ENCODE measurements around the gene PINLYP.
"Not testable (repeated sequence)": the region's sequence is repeated elsewhere in the genome, so short reads cannot be mapped to it uniquely, and the experiment has no call there.

The PINLYP gene

DNA sequence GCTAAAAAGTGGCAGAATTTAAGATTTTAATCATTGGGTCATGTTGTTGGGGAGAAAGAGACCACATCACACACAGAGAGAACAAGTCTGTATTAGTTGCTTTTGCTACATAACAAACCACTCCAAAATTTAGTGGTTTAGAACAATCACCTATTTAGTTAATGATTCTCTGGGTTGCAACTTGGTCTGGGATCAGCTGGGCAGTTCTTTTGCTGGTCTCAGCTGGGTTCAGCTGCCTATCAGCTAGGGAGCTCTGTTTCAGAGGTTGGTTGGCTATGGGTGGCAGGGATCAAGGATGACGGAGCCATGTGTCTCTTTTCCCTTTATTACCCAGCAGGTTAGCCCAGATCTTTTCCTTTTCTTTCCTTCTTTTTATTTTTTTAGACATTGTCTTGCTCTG lies 8.9 kb downstream of the PINLYP start:
- DNase-seq: no peak

DNA sequence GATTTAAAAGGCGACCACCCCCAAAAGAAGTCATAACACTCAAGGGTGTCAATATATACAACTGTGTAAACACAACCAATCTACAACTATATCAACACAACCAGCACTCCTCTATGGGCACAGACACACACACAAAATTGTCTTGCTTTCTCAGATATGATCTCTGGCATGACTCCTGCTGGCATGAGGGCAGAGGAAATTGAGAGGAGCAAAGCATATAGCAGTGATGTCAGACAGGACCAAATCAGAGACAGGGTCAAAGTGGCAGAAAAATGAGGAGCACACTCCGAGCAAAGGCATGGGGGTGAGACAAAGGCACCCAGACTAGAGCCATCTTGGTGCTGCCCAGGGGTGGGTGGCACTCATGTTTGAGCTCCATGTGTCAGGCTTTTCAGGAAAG lies 10.7 kb downstream of the PINLYP start:
- DNase-seq: no peak

GRCh38 chr19:43587029-43587428 lies 11.4 kb downstream of the PINLYP start:
- not testable (repeated sequence) for DNase-seq

DNA sequence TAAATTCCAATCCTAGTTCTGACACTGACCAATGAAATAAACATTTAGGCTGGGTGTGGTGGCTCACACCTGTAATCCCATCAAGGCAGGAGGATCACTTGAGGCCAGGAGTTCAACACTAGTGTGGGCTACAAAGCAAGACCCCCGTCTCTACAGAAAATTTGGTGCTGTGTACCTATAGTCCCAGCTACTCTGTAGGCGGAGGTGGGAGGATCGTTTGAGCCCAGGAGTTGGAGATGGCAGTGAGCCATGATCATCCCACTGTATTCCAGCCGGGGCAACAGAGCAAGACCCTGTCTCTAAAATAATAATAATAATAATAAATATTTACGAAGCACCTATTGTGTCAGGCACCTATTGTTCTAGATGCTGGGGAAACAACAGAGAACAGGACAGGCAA lies 13.7 kb downstream of the PINLYP start:
- DNase-seq: no peak

GRCh38 chr19:43589678-43590077 lies 14.1 kb downstream of the PINLYP start:
- DNase-seq: no peak

GRCh38 chr19:43591904-43592772 lies 16.5 kb downstream of the PINLYP start:
- DNase-seq: no peak

DNA sequence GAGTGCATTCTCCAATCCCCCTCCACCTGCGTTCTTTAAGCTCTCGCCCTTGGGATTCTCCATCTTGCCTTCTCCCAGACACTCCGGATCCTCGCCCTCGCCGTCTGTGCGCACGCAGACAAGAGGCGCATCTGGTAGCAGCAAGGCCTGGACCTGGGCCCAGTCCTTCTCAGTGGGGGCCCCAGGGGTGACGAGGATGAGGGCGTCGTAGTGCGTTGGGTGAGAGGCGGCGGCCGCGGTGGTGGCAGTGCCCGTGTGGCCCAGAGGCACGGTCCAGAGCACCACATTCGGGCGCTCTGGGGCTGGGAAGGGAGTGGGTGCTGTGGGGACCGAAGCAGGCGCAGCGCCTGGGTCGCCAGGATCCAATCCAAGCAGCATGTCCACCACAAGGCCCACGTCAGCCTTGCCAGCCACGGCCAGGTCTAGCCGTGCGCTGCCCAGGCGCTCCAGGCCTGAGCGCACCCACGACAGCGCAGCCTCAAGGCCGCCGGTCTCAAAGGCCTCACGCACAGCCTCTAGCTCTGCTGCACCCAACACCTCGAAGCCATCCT lies 17.3 kb downstream of the PINLYP start:
- DNase-seq: no peak

DNA sequence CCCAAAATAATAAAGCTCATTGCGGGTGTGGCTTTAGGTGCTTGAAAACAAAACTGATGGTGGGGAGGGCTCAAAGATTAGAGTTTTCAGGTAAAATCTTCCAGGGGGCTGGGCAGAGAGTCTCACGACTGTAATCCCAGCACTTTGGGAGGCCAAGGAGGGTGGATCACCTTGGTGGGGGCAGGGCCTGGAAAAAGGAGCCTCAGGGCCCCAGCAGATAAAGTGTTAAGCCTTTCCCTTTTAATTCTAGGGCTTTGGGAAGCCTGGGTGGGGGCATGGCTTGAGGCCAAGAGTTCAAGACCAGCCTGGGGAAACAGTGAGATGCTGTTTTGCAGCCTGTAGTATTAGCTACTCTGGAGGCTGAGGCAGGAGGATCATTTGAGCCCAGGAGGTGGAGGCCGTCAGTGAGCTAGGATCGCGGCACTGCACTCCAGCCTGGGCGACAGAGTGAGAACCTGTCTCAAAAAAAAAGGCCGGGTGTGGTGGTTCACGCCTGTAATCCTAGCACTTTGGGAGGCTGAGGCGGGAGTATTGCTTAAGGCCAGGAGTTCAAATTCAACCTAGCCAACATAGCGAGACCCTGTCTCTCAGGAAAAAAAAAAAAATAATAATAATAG lies 18.6 kb downstream of the PINLYP start:
- no peak for DNase-seq

DNA sequence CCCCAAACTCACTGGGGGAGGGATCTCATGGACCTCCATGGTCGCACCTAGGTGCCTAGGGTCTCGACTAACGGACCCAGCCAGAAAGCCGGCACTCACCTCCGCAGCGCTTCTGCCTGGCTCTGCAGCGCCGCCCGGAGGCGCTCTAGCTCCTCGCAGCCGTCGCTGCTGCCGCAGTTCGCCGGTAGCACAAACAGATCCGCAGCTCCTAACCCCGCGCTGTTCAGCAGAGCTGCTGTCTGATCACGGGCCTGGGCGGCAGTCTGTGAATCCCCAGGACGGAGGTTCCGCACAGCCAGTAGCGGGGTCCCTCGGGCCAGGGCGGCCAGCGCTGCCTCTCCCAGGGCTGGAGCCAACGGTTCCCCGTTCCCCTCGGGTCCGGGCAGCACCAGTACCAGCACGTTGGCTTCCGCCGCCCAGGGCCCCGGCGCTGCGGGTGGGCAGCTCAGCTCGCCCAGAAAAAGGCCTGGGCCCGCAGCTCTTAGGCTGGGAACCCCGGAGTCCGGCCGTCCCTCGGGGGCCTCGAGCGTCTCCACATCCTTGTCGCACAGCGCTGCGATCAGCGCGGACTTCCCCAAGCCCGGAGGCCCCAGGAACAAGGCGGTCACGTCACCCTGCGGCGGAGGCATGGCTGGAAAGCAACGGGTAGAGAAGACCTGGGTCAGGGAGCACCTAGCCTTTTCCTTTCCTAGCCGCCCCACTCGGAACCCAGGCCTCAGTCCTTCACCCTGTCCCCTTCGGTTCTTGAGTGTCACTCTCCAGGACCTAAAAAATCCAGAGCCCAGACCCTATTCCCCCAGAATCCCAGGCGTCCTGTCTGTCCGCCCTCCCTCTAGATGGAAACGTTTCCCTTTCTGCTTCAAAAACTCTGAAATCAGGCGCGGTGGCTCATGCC lies 19.4 kb downstream of the PINLYP start:
- DNase-seq: peak; percentile 74

GRCh38 chr19:43595605-43595998 lies 20.0 kb downstream of the PINLYP start:
- DNase-seq: no peak

- DNase-seq: peak; percentile 100
These were observed 20.6 kb downstream of the PINLYP start, which contains the start of the genes IRGQ and ZNF576 for GRCh38 chr19:43595999-43596841. IRGQ (minus strand) TSS chr19:43596134; CDS start chr19:43595338, 796 bp downstream. ZNF576 (plus strand) TSS chr19:43596595; CDS start chr19:43597109, 514 bp downstream.

- no peak for DNase-seq
These were observed 21.4 kb downstream of the PINLYP start for GRCh38 chr19:43596842-43597461.

GRCh38 chr19:43597876-43598275 lies 22.3 kb downstream of the PINLYP start:
- DNase-seq: no peak

DNA sequence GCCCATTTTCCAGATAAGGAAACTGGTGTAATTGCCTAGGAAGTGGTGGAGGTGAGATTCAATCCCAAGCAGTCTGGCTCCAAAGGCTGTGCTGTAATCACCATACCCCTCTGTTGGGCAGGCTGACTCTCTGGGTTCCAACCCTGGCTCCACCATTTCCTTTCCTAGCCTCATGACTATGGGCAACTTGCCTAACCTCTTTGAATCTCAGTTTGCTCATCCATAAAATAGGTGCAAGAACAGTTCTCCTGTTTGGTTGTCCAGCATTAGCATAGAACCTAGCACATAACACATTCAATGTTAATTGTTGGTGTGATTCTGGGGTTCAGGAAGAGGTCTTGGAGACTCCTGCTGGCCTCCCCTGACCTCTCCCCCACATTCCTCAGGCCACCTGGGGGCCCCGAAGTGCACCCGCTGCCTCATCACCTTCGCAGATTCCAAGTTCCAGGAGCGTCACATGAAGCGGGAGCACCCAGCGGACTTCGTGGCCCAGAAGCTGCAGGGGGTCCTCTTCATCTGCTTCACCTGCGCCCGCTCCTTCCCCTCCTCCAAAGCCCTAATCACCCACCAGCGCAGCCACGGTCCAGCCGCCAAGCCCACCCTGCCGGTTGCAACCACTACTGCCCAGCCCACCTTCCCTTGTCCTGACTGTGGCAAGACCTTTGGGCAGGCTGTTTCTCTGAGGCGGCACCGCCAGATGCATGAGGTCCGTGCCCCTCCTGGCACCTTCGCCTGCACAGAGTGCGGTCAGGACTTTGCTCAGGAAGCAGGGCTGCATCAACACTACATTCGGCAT lies 23.0 kb downstream of the PINLYP start:
- no peak for DNase-seq

- no peak for DNase-seq
These were observed 24.2 kb downstream of the PINLYP start for GRCh38 chr19:43599635-43600295.

- DNase-seq: not testable (repeated sequence)
These were observed 24.7 kb downstream of the PINLYP start for GRCh38 chr19:43600326-43600725.

DNA sequence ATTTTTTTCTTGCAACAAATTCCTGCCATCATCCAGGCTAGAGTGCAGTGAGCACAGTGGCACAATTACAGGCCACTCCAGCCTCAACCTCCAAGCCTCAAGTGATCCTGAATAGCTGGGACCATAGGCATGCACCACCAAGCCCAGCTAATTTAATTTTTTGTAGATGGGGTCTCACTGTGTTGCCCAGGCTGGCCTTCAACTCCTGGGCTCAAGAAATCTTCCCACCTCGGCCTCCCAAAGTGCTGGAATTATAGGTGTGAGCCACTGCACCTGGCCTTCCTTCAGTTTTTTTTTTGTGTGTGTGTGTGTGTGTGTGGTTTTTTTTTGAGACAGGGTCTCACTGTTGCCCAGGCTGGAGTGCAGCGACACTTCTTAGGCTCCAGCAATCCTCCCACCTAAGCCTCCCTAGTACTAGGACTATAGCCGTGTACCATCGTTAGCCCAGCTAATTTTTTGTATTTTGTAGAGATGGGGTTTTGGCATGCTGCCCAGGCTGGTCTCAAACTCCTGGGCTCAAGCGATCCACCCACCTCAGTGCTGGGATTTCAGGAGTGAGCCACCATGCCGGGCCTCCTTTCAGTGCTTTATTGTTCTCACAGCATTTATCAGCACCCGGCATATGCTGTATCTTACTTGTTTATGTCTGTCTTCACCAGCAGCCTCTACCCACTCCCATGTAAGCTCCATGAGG lies 30.4 kb downstream of the PINLYP start:
- no peak for DNase-seq

DNA sequence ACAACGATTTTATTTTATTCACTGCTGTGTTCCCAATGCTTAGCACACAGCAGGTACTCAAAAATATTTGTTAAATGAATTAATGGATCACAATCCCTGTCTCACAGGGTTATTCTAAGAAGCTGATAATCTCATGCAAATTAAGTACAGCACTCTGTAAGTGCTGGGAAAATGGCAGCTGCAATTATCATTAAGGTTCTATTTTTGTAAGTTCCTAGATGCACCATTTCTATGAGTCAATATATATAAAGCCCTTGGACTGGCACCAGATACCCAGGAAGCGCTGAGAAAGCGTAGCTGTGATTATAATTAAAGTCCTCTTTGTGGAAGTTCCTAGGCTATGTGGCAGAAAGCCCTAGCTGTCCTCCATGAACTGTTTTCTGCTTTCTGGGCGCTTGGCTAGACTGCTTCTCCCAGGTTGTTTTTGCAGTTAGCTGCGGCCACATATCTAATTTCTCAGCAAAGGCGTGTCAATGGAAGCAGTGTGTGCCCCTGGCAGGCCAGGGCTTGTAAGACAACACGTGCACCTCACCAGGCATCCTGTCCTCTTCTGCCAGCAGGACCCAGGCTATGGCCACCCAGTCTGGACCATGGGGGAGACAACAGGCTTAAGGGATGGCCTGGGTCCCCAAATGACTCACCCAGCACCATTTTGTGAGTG lies 31.1 kb downstream of the PINLYP start:
- DNase-seq: no peak

Measured in activated CD4-positive, alpha-beta T cell treated with anti-CD3 and anti-CD28 coated beads, Interleukin-2, amount 50 U/mL, for 16 hours (primary cell).